Measurements from ENCODE around the gene KRTAP12-1.

DNA sequence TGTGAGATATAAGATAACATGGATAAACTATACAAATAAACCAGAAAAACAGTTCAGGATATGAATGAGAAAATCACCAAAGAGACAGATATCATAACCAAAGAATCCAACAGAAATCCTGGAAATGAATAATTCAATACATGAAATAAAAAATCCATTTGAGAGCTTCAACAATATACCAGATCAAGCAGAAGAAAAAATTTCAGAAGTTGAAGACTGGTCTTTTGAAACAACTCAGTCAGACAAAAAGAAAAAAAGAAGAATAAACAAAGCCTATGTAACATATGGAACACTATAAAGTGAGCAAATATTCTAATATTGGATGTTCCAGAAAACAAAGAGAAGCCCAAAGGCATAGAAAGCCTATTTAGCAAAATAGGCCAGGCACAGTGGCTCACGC lies 10.1 kb downstream of the KRTAP12-1 start:
- TF ChIP-seq ASH2L (IDR thresholded peaks at IDR 0.05; ENCODE audit: low read length), result no peak
- TF ChIP-seq, protein P1, sequence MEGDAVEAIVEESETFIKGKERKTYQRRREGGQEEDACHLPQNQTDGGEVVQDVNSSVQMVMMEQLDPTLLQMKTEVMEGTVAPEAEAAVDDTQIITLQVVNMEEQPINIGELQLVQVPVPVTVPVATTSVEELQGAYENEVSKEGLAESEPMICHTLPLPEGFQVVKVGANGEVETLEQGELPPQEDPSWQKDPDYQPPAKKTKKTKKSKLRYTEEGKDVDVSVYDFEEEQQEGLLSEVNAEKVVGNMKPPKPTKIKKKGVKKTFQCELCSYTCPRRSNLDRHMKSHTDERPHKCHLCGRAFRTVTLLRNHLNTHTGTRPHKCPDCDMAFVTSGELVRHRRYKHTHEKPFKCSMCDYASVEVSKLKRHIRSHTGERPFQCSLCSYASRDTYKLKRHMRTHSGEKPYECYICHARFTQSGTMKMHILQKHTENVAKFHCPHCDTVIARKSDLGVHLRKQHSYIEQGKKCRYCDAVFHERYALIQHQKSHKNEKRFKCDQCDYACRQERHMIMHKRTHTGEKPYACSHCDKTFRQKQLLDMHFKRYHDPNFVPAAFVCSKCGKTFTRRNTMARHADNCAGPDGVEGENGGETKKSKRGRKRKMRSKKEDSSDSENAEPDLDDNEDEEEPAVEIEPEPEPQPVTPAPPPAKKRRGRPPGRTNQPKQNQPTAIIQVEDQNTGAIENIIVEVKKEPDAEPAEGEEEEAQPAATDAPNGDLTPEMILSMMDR (IDR thresholded peaks at IDR 0.05; ENCODE audit: control extremely low read depth in 1 of 3, insufficient read depth in 1 of 3, low read depth in 1 of 3, low read length in 3 of 3), result no peak

All from H1 (cell line).